GM12873 (cell line): ENCODE data around the gene KCNJ5.

Experiments
- TF ChIP-seq, protein P1 (sequence below): IDR thresholded peaks from 2 replicates; pipeline ENCODE4 v1.5.1; 2012; ENCODE audit warnings: low read depth, mild to moderate bottlenecking, moderate library complexity, low read length, control low read depth; ENCODE audit not compliant: insufficient read depth; ENCODE audit errors: missing control alignments

The KCNJ5 gene

DNA sequence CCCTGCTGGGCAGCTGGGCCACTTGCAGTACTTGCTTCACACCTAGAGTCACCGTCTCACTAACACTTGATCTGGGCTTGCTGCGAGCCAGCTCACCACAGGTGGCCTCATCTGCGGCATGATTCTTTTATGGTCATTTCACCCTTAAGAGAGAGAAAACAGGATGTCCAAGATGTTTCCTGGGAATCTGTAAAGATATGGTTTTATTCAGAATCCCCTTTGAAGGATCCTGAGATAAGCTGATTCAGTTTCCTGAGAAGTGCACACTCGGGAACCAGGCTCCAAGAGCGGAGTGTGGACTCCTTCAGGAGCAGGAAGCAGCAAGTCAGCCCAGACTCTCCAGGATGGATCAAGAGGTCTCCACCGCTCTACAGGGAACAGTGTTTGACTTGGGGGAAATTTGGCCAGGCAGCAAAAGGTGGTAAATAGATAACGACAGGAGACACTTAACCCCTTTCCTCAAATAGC is 73.3 kb downstream of the KCNJ5 start:
- TF ChIP-seq, protein P1, sequence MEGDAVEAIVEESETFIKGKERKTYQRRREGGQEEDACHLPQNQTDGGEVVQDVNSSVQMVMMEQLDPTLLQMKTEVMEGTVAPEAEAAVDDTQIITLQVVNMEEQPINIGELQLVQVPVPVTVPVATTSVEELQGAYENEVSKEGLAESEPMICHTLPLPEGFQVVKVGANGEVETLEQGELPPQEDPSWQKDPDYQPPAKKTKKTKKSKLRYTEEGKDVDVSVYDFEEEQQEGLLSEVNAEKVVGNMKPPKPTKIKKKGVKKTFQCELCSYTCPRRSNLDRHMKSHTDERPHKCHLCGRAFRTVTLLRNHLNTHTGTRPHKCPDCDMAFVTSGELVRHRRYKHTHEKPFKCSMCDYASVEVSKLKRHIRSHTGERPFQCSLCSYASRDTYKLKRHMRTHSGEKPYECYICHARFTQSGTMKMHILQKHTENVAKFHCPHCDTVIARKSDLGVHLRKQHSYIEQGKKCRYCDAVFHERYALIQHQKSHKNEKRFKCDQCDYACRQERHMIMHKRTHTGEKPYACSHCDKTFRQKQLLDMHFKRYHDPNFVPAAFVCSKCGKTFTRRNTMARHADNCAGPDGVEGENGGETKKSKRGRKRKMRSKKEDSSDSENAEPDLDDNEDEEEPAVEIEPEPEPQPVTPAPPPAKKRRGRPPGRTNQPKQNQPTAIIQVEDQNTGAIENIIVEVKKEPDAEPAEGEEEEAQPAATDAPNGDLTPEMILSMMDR: no peak

DNA sequence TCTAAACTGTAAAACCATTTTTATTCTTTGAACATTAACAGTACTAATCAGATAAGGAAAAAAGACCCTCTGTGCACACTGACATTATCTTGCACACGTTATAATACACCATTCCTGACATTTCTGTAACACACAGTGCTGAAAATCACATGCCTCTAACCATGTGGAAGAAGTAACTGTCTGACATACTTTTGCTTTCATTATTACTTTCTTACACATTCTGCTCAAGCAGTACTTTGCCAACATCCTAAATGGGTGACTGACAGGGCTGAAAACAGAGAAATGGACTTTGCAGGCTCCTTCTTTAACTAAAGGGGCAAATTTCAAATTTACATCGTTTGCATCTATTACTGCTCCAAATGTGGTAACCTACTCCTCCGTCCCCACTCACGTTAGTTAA is 74.3 kb downstream of the KCNJ5 start:
- TF ChIP-seq, protein P1: no peak

DNA sequence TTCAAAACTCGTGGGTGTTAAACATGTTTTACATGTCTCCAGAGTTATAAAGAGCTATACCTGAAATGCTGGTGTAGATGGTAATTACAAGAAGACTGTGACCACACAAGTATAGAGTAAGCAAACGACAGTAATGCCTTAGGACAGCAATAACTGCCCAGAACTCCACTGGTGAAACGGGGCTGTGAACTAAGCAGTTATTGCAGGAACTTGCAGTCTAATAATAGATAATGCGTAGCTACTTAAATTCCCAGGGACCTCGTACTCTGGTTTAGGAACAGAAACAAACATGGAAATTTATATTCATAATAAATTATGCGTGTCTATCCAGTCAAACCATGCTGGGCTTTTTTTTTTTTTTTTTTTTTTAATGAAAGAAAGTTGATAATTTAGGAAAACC is 76.4 kb downstream of the KCNJ5 start:
- TF ChIP-seq, protein P1: no peak

DNA sequence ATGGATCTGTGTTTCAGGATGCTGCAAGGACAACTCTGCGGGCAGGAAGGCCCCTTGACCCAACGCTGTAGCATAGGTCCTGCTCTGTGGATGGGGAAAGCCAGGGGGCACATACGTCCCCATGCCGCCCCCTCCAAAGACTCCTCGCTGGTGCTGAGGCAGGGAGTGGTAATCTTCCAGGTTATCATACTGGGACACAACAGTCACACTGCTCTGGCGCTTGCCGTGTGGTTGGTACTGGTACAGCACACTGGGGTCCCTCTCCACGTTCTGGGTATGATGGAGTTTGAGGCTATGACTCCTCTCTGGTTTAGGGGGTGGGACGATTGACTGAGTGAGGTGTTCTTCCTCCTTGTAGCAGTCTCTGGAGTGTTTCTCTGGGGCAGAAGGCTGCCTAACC is 77.8 kb downstream of the KCNJ5 start:
- TF ChIP-seq, protein P1: no peak
